Tibial nerve (tissue), 4 donors: ENCODE results near the gene ZNG1A. TPM values are rescaled to one million over a fixed set of nuclear protein-coding genes. Genes with fewer than 3 reads are reported as not detected.
"Not testable (repeated sequence)": the region's sequence is repeated elsewhere in the genome, so short reads cannot be mapped to it uniquely, and the experiment has no call there.

ENCODE experiments used
- DNase-seq, 2 donors: peaks; one replicate each; pipeline ENCODE4 v3.0.0-alpha.2; 2019; ENCODE audit warnings: low spot score in 2 of 2
- H3K27ac ChIP-seq, 4 donors: fragments of 200-600 bp; sonication (generic) in 3 of 4; one replicate each; pipeline ENCODE4 v1.5.1; 2017 to 2019; ENCODE audit warnings: mild to moderate bottlenecking in 1 of 4
- H3K27me3 ChIP-seq, 2 donors: fragments of 200-600 bp; sonication (generic) in 1 of 2; one replicate each; pipeline versions ENCODE4 v1.5.1 to v1.6.0; 2017 to 2019
- H3K36me3 ChIP-seq, 3 donors: fragments of 200-600 bp; sonication (generic); one replicate each; pipeline ENCODE4 v1.5.1; 2018 to 2019
- H3K4me1 ChIP-seq, 4 donors: fragments of 200-600 bp; sonication (generic) in 3 of 4; one replicate each; pipeline ENCODE4 v1.5.1; 2017 to 2019
- H3K4me3 ChIP-seq, 4 donors: fragments of 200-600 bp; sonication (generic) in 3 of 4; one replicate each; pipeline ENCODE4 v1.5.1; 2017 to 2019; ENCODE audit warnings: mild to moderate bottlenecking in 1 of 4, moderate library complexity in 1 of 4
- H3K9me3 ChIP-seq, 4 donors: fragments of 200-600 bp; sonication (generic) in 3 of 4; one replicate each; pipeline ENCODE4 v1.5.1; 2017 to 2019
- WGBS, 2 donors: methylation state at CpG; one replicate each; pipeline ENCODE4 v1.1.5; 2018; 5-methylcytosine and 5-hydroxymethylcytosine counted together
- total RNA-seq, 4 donors: library from RNA; depleted of rRNA; stranded (reverse); fragments of >200 nt; gene quantifications; one replicate each; pipeline ENCODE4 v1.1.0, GENCODE V29; 2016

Gene ZNG1A
- total RNA-seq, 4 donors from 2014 or later, result 16.1 to 31.9 (median 24.0) TPM

DNA sequence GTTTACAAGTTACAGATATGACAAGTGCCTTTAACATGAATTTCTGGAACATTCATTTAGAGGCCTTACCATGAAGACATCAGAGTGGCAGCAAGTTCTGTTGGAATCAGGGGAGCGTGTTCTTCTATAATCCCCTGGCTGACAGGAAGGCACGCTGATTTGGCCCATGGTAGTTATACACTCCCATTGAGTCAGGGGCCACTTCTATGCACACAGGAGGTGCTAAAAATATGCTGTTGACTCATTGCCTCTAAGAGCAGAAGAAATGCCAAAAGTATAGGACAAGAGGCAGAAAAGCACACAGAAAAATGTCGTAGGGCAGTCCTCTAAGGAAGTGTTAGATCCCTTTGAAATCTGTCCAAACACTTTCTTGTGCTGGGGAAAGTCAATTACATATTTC is 100.5 kb downstream of the ZNG1A start:
- WGBS, 2 donors, result 72 to 82% methylated on average over 3 of the region's 3 CpGs
- H3K4me3 ChIP-seq, DNase-seq, H3K27me3 ChIP-seq, H3K36me3 ChIP-seq, H3K27ac ChIP-seq, H3K4me1 ChIP-seq, H3K9me3 ChIP-seq: not testable (repeated sequence)

DNA sequence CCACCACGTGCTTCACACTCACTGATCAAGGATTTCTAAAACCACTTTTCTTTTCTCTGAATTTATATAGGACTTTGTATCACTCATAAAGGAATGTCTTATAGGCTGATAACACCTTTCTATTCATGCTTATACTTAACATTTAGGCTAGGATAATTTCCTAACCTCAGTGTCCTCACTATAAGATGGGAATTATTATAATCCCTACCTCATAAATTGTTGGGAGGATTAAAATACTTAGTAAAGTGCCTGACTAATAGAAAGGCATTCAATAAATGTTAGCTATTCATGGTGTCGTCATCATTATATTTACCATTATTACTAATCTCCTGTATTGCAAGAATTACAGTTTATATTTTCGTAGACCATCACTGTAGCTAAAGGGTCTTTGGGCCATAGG is 102.5 kb downstream of the ZNG1A start:
- DNase-seq, H3K4me3 ChIP-seq, H3K27me3 ChIP-seq, H3K27ac ChIP-seq, H3K9me3 ChIP-seq, H3K4me1 ChIP-seq, H3K36me3 ChIP-seq: not testable (repeated sequence)
- WGBS, 2 donors, result 67 to 89% methylated on average over 1 to 3 of the region's 3 CpGs

DNA sequence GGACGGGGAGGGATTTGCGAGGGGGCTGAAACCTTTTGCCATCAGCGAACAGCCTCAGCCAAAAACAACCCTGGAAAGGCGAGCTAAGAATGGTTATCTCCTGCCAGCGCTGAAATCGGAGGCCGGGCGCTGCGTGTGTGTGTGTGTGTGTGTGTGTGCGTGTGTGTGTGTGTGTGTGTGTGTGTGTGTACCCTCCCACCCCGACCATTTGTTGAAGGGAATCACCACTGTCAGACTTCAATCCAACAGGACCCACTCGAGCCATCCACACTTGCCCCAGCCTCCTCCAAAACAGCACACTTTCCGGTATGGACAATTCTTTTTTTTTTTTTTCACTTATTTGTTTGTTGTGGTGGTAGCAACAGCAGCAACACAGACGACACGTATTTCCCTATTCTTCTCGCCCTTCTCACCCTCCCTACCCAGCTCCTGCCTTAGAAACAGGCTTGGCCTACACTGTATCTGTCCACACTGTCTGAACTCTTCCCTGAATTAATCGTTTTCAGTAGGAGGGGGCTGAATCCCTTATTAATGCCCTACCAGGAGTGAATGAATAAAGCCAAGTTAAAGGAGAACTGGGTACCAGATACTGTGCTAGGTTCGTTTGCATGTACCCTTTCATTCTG is 104.8 kb downstream of the ZNG1A start:
- Histone ChIP-seq H3K4me3 (peak overlapping the region in 3 of 4 donors; percentile 36 to 62 (median 53)), H3K27ac (peak overlapping the region in 1 of 4 donors; percentile 68)
- H3K9me3 ChIP-seq, DNase-seq, H3K36me3 ChIP-seq, H3K4me1 ChIP-seq, H3K27me3 ChIP-seq: not testable (repeated sequence)
- WGBS, 2 donors, result 15 to 16% methylated on average over 17 to 18 of the region's 18 CpGs

DNA sequence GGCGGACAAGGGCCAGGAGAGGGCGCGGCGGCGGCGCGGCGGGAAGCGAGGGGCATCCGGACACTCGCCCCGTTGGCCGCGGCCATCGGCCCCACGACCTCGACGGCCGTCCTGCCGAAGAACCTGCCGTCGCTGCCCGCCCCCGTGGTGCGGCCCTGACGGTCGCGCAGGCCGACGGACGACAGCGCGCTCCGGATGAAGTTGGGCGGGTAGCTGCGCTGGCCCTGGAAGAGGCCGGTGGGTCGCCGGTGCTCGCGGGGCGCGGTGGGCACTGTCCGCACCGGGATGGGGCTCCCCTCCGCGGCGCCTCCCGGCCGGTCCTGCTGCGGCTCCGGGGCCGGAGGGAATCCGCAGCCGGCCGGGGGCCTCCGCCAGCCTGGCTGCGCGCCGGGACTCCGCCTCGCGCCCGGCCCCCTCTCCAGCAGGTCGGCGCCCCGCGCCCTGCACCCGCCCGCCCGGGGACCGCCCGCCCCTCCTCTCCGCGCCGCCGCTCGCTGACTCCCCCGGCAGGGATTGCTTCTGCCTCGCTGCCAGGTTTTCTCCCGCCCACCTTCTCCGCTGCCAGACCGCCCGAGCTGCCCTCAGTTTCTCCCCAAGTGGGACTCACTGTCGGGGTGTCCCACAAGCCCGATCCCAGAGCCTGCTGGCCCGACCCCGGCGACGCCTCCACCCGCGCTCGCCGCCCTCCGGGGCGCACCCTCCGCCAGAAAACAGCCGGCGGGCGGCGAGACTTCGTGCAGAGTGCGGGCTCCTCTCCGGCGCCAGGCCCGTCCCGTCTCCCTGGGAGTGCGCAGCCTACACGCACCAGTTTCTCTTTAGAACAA is 105.6 kb downstream of the ZNG1A start:
- WGBS, 2 donors, result 1% methylated on average over 29 to 69 of the region's 109 CpGs
- H3K27ac ChIP-seq, result peak overlapping the region in 1 of 4 donors; percentile 68
- DNase-seq, result peak in 1 of 2 donors; percentile 8
- not testable (repeated sequence) for H3K36me3 ChIP-seq, H3K4me1 ChIP-seq, H3K27me3 ChIP-seq, H3K9me3 ChIP-seq
- H3K4me3 ChIP-seq, result peak overlapping the region; percentile 16 to 62 (median 47)

Other genes with a start within 250 kb of the ZNG1A start
- gene WASHC1, start 149.6 kb downstream of the ZNG1A start, total RNA-seq, result 10 to 100 TPM in 2 of 4 donors, 1 to 10 TPM in 2; 5.1 to 14.7 (median 9.4) TPM
- gene FOXD4, start 60.6 kb downstream of the ZNG1A start, total RNA-seq, result not detected
- gene DOCK8, start 35.8 kb upstream of the ZNG1A start, total RNA-seq, result 10 to 100 TPM in 3 of 4 donors, 1 to 10 TPM in 1; 9.0 to 17.9 (median 13.6) TPM